DOHH2 (cell line): Measurements from ENCODE around the gene FTO.

Experiments
- EZH2phosphoT487 ChIP-seq: fragments of 200-600 bp; sonication (generic); IDR thresholded peaks from 2 replicates; pipeline ENCODE4 v1.6.1; 2017; ENCODE audit warnings: borderline replicate concordance, mild to moderate bottlenecking, antibody characterized with exemption, low read length, moderate library complexity, mixed read lengths
- TF ChIP-seq, protein P1 (sequence below): fragments of 200-600 bp; sonication (generic); IDR thresholded peaks from one replicate; pipeline ENCODE4 v1.5.1; 2014; ENCODE audit warnings: antibody characterized with exemption, mild to moderate bottlenecking, low read depth, low read length; ENCODE audit not compliant: poor library complexity, severe bottlenecking

- TF ChIP-seq, protein P1, sequence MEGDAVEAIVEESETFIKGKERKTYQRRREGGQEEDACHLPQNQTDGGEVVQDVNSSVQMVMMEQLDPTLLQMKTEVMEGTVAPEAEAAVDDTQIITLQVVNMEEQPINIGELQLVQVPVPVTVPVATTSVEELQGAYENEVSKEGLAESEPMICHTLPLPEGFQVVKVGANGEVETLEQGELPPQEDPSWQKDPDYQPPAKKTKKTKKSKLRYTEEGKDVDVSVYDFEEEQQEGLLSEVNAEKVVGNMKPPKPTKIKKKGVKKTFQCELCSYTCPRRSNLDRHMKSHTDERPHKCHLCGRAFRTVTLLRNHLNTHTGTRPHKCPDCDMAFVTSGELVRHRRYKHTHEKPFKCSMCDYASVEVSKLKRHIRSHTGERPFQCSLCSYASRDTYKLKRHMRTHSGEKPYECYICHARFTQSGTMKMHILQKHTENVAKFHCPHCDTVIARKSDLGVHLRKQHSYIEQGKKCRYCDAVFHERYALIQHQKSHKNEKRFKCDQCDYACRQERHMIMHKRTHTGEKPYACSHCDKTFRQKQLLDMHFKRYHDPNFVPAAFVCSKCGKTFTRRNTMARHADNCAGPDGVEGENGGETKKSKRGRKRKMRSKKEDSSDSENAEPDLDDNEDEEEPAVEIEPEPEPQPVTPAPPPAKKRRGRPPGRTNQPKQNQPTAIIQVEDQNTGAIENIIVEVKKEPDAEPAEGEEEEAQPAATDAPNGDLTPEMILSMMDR, result no peak
- TF ChIP-seq EZH2phosphoT487, result no peak
Observed at GRCh38 chr16:53715023-53715384, 11.0 kb downstream of the FTO start.
